Femur (tissue), 1 donor: Measurements from ENCODE around the gene FAM78B.

Source experiments
- DNase-seq: peaks from one replicate; pipeline ENCODE4 v3.0.0-alpha.2; 2017

FAM78B gene, protein sequence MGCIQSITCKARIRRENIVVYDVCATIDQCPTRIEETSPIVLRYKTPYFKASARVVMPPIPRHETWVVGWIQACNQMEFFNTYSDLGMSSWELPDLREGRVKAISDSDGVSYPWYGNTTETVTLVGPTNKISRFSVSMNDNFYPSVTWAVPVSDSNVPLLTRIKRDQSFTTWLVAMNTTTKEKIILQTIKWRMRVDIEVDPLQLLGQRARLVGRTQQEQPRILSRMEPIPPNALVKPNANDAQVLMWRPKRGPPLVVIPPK

DNA sequence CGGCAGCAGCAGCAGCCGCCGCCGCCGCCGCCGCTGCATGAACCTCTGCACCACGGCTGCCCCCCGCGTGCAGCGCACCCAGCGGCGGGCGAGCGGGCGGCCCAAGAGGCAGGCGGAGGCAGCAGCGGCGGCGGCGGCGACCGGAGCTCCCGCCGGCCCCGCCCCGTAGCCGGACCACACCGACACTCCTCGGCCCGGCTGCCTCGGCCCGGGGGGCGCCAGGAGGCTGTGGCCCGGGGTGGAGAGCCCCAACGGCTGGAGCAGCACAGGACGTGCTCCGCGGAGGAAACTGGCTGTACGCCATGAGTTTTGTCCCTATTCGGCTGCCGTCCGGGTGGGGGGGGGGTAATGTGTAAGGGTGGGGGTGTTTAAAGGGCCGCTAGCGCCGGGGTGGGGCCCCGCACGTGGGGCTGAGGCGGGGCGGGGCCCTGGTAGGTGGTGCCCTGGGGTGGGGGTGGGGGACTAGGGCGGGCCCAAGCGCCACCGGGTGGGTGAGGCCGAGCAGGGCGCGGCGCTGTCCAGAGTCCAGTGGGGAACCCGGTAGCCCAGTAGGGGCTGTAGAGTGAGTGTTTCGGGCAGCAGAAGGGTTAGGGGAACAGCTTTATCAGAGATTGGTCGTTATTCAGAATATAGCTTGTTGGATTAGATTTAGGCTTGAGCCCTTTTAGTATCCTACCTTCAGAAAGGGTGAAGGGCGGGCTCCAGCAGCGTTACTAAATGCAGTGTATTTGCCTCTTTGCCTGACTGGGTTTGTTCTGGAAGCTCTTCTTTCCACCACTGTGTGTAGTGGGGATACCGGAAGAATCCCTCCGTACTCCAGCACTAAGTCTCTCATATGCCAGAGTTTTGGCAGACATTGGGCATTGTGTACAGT is at the start of gene FAM78B:
TSS of gene FAM78B (minus strand) at position 304 of the 874 bp plus-strand sequence. CDS start 753 bp downstream, outside the sequence.
- DNase-seq: peak; percentile 63

DNA sequence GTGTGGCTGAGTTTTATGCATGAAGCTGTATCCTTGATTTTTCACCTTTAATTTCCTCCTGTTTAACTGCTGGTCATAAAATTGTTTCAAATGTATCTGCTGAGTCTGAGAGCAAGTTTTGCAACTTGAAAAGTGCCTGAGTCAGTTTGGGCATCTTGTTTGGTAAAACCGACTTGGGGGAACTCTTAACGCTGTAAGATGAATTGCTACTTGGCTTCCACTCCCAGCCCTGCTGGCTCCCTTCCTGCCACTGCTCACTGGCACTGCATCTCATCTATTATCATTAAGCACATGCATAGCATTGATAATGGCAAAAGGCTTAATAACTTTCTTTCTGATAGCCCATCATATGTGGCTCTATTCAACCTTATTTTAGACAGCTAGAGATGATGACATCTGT is 35.7 kb upstream of the FAM78B start:
- no peak for DNase-seq

DNA sequence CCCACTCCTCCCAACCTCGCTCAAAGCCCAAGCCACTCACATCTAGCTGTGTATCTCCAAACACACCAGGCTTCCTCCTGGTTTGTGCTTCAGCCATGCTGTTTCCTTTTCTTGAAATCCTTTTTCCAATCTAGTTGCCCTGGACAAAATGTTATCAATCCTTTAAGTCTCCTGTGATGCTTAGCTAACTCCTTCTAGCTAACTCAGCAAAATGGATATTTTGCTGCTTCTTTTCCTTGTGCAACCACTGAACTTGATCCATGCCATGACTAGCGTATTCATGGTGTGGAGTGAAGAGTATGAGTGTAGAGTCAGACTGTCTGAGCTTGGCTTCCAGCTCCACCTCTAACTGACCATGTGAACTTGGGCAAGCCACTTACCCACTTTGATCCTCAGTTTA is 33.9 kb upstream of the FAM78B start:
- no peak for DNase-seq

DNA sequence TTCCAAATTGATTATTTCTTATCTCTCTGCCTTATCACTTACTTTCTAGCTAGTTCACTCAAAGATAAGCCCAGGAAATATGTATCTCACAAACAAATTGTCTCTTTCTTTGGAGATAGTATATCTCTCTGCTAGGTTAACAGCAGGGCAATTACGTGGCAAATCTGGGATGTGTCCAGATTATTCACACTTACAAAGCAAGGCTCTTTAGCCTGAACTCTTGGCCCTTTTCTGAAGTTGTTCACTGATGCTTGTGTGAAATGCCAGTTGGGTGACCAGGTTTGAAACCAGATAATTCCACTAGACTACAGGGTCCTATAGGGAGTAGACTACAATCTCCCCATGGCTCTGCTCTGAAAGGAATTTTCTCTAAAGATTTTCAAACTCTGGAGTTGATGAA is 30.8 kb upstream of the FAM78B start:
- no peak for DNase-seq

DNA sequence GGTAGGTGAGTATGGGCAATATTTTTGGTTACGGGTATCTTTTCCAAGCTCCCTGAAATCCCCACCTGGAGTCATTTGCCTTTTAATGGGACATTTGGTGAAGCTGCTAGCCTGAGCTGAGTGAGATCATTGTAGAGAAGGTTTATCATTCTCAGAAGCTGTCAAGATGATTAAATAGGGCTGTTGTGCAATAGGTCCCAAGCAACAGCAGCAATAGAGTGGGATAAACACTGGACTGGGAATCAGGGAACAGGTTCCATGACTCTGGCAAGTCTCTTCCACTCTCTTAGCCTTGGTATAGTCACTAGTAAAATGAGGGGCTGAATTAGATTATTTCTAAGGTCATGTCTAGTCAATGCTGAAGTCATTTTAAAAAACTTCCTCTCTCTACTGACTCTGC is 30.3 kb upstream of the FAM78B start:
- no peak for DNase-seq

DNA sequence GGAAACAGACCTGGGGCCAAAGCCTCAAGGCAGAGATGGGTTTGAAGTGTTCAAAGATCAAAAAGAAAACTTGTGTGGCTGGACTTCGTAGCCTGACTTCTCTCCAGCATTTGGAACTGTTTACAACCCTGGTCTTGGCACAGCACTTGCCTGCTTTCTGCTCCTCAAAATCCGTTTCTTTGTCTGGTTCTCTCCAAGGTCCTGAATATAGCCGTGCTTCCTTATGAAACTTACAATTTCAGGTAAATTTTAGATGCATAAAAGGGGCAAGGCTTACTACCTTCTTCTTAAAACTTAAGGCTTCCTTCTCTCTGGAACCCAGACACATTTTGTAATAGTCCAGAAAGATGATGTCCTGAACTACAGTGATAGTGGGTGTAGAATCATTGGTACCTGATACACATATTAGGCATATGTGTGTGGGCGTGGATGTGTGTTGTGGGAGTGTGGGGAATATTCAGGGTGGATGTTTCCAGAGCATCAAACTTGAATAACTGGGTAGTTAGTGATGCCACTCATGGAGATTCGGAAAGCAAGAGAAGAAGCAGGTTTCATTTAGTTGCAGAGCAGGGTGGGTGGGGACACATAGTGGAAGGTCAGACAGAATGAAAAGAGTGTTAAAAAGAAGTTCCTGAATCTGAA is 26.4 kb upstream of the FAM78B start:
- DNase-seq: no peak

DNA sequence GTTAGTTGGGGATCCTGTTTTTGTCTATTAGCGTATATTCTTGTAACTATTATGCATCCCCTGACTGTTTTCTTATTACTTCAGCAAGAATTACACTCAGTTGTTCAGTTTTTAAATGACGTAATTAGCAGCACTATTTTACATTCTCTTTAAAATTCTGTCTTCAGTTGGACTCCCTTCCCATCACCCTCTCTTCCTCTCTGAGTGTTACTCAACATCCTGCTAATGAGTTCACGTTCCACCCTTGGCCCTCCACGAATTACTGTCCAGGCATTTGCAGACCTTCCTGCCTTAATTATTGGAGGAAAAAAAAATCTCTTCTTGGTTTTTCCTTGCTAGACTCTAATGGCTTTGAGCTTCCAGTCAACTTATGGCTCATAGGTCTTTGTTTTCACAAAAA is 23.6 kb upstream of the FAM78B start:
- no peak for DNase-seq

DNA sequence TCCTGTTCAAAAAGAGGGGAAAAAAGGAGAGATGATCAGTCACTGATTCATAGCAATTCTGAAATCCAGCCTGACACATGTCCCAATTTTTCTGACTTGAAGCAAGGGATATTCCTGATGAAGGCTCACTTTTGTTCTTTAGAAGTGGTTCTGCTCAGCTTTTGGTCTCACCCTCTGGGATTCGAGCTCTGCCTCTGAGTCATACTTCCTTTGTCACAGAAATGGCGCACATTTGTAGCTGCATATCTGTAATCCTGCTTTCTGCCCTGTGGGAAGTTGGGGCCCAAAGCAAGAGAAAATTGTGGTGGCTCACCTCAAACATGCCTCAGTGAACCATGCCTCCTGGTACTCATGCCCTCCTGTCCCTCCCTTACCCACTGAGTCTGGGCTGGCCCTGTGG is 22.3 kb upstream of the FAM78B start:
- DNase-seq: no peak

DNA sequence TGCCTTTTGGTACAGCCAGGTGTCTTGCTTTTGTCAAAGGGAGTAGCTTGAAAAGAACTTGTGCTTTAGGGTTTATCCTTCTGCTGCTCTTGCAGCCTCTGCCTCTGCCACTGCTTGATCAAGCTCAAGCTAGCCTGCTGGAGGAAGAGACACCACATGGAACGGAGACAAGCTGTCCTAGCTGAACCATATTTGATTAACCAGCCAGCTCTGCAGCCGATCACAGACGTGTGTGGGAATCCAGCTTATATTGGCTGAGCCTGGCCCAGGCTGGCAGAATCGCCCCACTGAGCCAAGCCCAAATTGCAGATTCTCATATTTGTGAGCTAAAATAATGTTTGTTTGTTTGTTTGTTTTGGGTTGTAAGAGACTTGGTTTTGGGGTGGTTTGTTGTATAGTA is 18.7 kb upstream of the FAM78B start:
- DNase-seq: no peak

DNA sequence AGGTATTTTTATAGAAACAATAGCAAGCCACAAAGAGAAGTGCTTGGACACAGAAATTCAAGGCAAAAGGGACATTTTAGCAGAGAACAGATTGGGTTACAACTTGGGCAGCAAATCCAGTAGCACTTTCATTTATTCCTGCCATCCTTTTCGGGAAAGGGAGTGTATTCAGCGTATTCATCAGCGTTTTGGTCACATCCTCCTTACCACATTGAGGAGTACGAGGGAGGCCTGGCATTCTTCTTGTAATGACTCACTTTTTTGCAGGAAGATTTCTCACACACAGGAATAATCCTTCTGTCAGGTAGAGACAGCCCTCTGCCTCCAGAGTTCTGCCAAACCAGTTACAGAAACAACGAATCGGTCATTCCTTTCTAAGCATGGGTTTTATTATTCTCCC is 18.1 kb upstream of the FAM78B start:
- no peak for DNase-seq

DNA sequence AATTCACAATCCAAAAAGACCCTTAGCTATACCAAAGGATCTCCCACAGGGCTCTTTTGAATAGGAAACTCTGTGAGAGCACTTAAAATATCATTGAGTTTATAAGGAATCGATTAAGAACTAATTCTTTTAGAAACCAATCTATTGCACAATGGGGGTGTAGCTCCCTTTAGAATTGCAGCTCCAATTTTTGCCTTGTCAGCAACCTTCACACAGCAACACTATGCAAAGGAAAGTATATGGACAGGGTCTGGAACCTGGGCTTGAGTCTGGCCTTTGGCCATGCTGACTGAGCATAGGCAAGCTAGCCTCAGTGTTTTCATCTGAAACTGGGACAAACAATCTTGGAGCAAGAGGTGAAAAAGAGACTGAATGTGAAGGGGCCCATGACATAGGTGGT is 17.2 kb upstream of the FAM78B start:
- DNase-seq: no peak

DNA sequence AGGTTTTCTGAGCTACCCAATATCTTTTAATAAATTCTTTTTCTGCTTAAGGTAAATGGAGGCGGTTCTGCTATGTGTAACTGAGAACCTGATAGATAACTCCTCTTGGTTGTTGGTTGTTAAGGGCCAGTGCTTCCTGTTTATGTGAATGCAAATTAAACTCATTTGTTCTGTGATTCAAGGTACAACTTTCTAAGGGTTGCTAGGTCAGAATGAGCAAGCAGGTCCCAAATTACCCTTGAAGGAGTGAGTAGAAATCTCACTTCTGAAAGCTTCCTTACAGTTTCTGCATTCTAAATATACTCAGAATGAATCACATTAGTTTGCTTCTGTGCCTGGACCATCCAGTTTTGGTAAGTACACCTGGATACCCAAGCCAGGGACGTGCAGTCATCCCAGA is 15.5 kb upstream of the FAM78B start:
- DNase-seq: no peak

DNA sequence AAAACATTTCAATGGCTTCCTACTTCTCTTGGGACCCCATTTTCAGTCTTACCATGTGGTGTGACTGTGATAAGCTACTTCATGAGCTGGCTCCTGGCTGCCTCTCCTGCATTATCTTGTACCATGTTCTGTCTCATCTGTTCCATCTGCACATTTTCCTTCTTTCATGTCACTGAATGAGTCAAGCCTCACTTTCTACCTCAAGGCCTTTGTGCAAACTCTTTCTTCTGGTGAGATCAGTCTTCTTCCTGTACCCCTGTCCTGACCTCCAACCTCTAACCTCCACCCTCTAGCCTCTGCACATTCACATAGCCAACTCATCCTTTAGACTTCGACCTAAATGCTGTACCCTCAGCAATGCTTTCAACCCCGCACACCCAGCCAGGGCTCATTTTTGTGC is 9.6 kb upstream of the FAM78B start:
- no peak for DNase-seq

DNA sequence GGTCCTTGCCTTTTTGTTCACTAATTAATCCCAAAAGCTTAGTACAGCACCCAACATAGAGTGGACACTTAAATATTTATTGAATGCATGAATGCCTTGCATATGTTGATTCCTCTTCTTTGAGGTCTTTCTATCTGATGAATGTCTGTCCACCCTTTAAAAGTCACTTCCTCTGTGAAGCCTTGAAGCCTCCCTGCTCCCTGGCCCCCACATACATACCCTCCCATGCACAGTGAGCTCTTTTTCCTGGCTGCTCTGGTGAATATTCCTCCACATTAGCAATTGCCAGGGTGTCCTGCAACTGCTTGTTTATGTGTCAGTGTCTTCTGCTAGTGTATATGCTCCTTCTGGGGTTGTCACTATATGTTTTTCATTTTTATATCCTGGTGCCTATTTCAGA is 8.2 kb upstream of the FAM78B start:
- no peak for DNase-seq

DNA sequence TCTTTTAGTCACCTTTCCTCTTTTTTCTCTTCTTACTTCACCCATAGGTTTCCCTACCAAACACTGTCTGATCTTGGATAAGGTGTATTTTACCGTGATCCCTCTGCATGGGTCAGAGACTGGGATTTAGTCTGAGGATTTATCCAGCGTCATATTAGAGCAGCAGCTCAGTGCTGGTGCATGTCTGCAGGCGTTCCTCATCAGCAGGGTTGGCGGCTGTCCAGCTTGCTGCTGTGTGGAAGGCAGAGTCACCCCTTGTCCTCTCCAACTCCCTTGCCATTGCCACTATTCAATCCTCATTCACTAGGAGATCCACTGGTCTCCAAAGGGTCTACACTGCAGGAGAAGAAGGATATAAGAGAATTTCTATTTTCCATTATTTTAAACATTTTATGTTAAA is 7.3 kb upstream of the FAM78B start:
- DNase-seq: peak; percentile 26

DNA sequence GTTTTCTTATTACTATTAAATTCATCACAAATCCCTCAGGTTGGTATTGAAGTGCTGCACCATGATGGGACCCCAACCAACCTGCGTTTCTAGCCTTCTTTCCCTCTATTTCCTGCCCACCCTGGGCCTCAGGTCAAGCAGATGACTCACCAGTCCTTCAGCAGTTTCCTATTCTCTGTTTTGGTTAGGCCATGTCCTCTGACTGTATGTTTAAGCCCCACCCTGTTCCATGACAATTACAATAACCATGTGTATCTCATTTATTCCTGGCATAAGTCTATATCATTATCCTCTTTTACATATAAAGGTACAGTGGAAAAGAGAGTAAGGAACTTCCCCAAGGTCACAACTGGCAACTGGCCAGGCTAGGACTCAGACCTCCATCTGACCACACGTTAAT is 5.3 kb upstream of the FAM78B start:
- no peak for DNase-seq

DNA sequence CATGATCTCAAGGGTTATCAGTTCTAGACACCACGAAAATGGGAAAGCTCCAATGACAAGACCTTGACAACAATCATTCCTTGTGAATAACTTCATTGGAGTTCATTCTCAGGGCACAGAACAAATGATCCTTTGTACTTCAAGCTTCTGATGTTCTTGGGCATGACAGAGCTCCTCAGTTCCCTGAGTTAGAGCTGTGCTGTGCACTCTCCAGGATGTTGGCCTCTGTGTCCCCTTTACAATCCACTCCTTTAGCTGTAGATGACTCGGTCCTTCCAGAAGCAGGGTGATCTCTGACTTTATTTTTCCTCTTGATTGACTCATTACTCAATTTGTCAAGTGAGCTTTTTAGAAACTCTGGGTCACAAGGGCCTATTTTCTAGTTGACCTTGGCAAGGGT is 3.9 kb upstream of the FAM78B start:
- no peak for DNase-seq

DNA sequence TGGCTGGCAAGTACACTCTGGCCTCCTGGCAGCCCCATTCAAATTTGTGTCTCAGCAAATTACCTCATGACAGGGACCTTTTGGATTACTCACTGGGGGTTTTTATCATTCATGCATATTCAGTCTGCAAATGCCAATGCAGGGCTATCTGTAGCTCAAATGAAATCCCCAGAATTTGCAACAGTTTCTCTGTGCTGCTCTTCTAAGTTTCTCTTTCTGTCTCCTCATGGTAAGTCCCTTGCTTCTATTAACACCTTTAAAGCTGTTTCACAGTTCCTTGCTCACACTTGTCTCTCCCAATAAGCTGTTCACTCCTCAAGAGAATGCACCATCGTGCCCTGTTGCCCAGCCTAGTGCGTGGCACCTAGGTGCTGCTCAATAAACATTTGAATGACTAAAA is 3.3 kb upstream of the FAM78B start:
- DNase-seq: no peak

DNA sequence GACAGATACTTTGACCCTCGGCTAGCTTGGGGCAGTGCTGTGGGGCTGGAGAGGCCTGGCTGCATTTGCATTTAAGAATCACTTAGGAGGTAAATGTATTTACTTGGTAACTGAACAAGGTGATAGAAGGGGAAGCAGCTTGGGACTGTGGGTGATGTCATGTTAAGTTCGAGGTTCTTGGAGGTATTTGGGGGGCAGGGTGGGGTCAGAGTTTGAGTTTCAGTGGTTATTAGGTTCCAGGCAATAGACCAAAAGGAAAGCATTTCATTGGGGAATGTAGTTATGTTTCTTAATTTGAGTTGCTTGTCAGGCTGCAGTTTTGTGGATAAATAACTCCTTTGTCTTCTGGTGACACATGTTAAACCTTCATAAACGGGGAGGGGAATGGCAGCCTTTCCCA is 2.4 kb upstream of the FAM78B start:
- no peak for DNase-seq

DNA sequence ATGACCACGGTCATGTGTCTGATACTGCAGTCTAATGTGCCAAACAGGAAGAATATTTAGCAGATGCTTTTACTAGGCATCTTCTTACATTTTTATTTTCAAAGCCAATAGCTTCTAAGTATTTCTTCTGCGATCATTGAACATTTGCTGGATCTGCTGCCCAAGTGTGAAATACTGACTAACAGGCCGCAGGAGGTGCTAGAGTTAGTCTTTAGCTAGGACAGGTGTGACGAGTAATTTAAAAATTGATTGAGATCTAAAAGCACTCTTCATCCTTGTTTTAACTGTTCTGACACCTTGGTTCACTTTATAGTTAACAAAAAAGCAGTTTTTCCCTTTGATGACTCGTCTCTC is 748 bp upstream of the FAM78B start:
- DNase-seq: no peak

DNA sequence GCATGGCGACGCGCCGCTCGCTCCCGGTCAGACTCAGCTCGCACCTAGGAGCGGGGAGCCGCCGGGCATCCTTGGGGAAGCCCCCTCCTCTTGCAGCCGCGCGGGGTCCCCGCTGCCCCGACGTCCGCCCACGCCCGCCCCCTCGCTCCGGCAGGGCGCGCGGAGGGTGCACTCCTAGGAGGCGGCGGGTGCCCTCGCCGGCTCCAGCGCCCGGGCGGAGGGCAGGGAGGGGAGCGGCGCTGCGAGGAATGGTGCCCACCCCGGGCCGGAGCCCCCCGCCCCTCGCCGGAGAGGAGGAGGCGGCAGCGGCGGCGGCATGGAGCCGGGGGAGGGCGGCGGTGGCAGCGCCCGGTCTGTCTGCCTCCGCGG is 488 bp downstream of the FAM78B start:
- no peak for DNase-seq

DNA sequence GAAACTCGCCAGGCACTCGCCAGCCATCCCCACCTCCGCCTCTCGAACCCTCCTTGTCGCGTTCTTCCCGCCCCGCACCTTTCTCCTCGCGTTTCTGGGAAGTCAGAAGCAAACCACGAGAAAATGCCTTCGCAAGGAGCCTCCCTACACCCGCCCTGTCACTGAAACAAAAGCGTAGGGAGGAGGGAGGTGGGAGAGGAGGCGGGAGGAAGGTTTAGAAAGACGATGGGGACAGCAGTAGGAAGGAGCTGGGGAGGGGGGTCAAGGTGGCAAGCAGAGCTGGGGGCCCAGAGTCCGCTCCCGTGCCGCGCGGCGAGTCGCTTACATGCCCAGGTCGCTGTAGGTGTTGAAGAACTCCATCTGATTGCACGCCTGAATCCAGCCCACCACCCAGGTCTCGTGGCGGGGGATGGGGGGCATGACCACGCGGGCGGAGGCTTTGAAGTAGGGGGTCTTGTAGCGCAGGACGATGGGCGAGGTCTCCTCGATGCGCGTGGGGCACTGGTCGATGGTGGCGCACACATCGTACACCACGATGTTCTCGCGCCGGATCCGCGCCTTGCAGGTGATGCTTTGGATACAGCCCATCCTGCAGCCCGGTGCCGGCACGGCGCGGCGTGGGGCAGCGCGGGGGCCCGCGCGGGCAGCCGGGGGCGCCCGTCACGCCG is 1.0 kb downstream of the FAM78B start:
- DNase-seq: peak; percentile 17

DNA sequence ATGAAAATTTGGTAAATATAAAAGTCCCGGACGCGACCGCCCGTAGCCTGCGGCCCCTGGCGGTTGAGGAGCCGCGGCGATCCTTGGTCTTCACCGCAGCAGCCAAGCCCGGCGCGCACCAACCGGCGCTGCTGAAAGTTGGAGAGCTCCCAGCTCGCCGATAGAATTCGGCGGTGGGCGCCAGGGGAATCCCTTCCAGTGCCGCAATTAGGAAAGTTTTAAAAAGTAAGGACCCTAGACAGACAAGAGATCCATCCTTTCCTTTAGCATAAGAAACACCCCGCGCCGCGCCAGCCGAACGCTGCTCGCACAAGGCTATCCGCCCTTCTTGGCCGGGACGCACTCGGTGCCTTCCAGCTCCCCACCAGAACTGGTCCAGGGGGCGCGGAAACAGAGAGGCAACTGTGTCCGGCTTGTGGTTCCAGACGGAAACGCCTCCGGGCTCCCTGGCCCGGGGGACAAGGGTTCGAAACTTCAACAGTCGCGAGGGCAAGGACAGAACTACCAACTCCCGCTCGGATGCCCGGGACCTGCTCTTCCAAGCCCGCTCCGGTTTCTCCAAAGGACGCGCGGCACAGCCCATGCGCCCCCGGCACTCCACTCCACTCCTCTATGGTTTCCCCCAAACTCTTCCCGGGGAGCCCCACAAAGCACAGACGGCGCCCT is 1.7 kb downstream of the FAM78B start:
- DNase-seq: peak; percentile 62
